Thyroid gland (tissue), 4 donors: ENCODE measurements around the gene SUPT5H.

ENCODE experiments used
- POLR2A ChIP-seq, 2 donors: fragments of 450-650 bp; IDR thresholded peaks; one replicate each; pipeline ENCODE4 v1.6.1; 2017; ENCODE audit warnings: antibody characterized with exemption in 2 of 2, mild to moderate bottlenecking in 2 of 2, moderate library complexity in 1 of 2
- TF ChIP-seq, protein P1 (sequence below), 6 experiments: fragments of 200-600 bp in 3 of 6; fragments of 450-650 bp in 3 of 6; sonication (generic) in 3 of 6; IDR thresholded peaks; one replicate each; pipeline ENCODE4 v1.5.1; 2016 to 2019; ENCODE audit warnings: antibody characterized with exemption in 6 of 6, mild to moderate bottlenecking in 2 of 6, inconsistent platforms in 1 of 6, moderate library complexity in 1 of 6

DNA sequence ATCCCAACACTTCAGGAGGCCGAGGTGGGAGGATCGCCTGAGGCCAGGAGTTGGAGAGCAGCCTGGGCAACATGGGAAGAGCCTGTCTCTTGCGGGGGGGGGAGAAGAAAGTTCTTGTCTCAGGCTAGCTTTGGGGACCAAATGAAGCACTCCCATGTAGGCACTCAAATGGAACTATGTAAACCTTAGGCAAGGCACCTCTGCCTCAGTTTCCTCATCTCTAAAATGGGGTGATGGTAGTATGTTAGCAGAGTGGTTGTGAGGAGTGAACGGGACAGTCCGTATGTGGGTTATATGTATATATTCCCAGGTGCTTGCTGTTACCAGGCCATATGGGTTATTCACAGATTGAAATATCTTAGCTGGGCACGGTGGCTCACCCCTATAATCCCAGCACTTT, 46.8 kb downstream of the SUPT5H start:
- TF ChIP-seq, protein P1, sequence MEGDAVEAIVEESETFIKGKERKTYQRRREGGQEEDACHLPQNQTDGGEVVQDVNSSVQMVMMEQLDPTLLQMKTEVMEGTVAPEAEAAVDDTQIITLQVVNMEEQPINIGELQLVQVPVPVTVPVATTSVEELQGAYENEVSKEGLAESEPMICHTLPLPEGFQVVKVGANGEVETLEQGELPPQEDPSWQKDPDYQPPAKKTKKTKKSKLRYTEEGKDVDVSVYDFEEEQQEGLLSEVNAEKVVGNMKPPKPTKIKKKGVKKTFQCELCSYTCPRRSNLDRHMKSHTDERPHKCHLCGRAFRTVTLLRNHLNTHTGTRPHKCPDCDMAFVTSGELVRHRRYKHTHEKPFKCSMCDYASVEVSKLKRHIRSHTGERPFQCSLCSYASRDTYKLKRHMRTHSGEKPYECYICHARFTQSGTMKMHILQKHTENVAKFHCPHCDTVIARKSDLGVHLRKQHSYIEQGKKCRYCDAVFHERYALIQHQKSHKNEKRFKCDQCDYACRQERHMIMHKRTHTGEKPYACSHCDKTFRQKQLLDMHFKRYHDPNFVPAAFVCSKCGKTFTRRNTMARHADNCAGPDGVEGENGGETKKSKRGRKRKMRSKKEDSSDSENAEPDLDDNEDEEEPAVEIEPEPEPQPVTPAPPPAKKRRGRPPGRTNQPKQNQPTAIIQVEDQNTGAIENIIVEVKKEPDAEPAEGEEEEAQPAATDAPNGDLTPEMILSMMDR (IDR thresholded peaks at IDR 0.05): no peak
- no peak for TF ChIP-seq POLR2A (IDR thresholded peaks at IDR 0.05)
